HG03039 (cell line): ENCODE data around the gene CFLAR.
"Not testable (repeated sequence)": the region's sequence is repeated elsewhere in the genome, so short reads cannot be mapped to it uniquely, and the experiment has no call there.

Experiments
- ATAC-seq: cut with Tn5 transposase; IDR thresholded peaks from one replicate; pipeline ENCODE4 v1.9.1; 2021; ENCODE audit warnings: mild to moderate bottlenecking, moderate library complexity; ENCODE audit not compliant: unreplicated experiment

CFLAR gene

DNA sequence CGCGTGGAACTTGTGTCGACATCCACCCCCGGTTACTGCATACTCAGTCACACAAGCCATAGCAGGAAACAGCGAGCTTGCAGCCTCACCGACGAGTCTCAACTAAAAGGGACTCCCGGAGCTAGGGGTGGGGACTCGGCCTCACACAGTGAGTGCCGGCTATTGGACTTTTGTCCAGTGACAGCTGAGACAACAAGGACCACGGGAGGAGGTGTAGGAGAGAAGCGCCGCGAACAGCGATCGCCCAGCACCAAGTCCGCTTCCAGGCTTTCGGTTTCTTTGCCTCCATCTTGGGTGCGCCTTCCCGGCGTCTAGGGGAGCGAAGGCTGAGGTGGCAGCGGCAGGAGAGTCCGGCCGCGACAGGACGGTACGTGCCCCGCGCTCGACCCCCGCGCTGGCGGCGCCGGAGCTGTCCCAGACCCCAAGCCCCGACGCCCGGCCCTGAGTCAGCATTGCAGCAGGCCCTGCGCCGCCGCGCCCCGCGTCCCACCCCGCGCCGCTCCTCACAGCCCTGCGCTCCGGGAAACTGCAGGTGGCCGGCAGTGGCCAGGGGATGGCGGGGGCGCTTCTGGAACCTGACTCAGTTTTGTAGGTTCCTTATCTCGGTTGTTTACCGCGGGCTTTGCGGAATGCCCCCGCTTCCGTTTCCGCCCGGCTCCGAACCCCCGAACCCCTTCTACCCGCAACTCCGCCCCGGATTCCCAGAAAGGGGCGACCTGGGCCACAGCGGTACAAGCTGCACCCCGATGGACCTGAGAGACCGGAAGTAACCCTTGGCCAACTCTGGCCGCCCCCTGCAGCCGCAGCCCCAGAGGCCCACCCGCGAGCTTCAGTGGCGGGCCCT is at the start of gene CFLAR:
Gene CFLAR (plus strand): TSS at position 50 of the 844 bp plus-strand sequence. CDS start 13,702 bp downstream, outside the sequence.
- ATAC-seq, result peak; percentile 28

DNA sequence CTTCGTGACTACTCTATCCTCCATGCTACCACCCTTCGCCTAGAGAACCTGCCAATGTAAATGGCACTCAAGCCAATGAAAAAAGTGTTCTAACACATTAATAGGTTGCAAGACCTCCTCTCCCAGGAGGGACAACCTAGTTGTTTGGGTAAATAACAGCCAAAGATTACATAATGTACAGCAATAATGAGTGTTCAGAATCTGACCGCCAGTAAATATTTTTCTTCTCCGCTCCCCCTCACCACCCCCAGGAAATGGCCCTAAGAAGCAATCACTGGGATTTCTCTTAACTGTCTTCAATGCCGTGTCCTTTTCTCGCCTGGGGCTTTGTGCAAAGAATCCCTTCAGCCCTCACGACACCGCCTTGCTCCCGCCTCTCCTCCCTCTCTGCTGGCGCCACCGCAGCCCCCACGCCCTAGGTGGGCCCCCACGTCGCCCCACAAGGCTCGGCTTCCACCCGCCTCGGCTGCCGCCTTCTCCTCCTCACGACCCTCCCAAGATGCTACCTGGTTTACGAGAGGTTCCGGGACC is 45.0 kb upstream of the CFLAR start:
- peak; percentile 23 for ATAC-seq

DNA sequence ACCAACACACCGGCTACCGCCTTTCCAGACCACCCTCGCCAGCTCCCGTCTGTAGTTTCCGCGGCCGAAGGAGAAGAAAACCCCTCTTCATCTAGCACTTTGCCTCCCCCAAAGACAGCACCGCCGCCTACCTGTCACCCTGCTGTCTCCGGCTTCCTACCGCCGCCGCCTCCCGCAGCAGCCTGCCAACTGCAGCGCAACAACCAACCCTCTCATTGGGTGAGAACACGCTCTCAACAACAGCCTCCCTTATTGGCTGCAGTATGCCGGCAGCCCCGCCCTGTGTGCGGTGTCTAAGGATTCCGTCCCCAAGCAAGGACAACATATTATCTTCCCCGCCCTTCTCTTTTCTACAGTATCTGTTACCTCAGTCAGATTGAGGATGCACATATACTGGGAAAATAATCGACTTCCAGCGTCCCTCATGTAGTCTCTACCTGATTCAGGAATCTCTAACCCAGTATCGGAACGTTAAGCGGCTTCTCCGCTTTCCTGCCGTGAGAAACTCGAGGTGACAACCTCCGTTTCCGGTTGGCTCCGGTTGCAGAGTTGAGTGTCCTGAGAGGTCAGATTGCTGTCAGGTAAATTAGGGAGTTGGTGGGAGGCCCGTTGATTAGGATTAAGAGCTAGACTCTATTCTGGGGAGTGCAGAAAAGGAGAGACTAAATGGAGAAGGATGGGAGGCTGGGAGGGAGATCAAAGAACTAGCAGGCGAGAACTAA is 44.3 kb upstream of the CFLAR start, which contains the start of the genes HYCC2 and NDUFB3:
Gene HYCC2 (minus strand): TSS at position 193 of the 722 bp plus-strand sequence. CDS start 47,662 bp downstream, outside the sequence.
Gene NDUFB3 (plus strand): TSS at position 523 of the 722 bp plus-strand sequence. CDS start 6,882 bp downstream, outside the sequence.
- peak; percentile 97 for ATAC-seq

DNA sequence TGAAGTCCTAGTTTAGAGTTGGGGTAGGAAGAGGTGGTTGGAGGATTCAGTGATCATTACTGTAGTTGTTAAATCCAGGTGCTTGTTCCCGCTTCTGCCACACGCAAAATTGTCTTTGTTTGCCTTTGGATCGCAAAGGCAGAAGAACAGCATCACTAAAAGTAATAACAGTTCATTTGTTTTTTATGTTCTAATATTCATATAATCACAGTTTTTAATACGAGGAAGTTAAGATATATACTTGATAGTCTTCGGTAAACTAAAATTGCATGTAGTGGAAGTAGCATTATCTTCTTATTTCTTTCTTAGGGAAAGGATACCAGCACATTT is 43.8 kb upstream of the CFLAR start:
- no peak for ATAC-seq

DNA sequence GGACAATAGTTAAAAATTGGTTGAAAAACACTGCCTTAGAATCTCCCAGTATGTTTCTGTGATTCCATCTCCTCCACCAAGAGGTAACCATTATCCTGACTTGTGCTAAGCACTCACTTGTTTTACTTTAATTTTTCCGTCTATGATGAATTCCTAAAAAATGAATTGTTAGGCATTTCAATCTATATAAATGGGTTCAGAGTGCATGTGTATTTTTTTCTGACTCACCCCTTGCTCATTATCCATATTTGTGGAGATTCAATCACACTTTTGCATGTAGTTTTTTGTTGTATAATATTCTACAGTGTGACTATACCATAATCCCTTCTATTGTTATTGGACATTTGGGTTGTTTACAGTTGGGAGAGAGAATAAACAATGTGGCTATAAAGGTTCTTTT is 42.9 kb upstream of the CFLAR start:
- ATAC-seq, result no peak

DNA sequence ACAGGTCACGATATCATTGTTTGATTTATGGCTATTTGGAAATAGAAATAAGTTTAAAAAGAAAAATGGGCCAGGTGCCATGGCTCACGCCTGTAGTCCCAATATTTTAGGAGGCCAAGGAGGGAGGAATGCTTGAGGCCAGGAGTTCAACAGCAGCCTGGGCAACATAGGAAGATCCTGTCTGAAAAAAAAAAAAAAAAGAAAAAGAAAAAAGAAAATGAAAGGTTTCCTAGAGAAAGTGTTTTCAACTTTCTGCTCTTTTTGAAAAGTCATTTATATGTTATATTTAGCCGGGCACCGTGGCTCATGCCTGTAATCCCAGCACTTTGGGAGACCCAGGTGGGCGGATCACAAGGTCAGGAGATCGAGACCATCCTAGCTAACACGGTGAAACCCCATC is 41.0 kb upstream of the CFLAR start:
- no peak for ATAC-seq

DNA sequence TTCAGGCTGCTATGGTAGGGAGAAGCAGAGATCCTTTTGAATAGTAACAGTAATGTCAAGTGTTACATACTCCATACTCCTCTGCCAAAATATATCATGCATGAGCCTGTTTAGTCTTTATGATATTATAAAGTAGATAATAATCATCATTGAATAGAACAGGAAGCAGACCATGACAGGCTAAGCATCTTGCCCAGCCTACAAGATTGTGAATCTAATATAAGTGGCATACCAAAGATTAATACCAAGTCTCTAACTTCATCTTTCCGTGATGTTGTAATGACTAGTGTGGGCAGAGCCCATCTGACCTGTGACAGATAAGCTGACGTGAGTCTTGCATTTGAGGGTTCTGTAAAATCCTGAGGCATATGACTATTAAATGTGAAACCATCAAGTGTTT is 31.1 kb upstream of the CFLAR start:
- no peak for ATAC-seq

DNA sequence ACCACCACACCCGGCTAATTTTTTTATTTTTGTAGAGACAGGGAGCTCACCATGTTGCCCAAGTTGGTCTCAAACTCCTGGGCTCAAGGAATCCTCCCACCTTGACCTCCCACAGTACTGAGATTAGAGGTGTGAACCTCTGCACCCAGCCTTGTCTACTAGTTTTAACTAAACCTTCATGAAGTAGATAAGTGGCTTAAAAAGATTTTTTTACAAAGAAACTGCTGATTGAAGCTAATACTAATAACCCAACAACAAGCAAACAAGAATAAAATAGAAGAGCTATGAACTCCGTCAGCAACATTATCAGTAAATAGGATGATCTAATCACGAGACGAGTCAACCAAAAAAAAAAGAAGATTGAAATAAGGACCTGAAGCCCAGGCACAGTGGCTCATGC is 25.4 kb upstream of the CFLAR start:
- ATAC-seq, result no peak

DNA sequence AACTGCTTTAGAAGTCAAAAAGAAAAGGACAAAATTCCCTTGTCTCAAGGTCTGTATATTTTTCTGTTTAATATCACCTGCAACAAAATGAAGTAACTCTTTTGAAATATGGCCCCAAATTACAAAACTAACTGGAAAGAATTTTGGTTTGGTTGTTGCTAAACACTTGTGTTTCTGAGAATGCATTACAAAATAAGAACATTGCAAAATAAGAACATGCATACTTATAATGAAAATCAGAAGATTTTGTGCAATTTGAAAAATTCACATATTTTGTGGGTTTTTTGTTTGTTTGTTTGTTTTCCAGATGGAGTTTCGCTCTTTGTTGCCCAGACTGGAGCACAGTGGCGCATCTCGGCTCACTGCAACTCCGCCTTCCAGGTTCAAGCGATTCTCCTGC is 22.4 kb upstream of the CFLAR start:
- no peak for ATAC-seq

DNA sequence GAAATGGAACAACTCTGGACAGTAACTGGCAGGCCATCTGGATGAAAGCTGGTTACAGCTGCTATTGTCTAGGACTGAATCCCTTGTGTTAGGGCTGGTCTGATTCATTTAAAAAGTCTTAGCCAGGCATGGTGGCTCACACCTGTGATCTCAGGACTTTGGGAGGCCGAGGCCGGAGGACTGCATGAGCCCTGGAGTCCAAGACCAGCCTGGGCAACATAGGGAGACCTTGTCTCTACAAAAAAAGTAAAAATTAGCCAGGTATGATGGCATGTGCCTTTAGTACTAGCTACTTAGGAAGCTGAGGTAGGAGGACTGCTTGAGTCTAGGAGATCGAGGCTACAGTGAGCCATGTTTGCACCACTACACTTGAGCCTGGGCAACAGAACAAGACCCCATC is 15.5 kb upstream of the CFLAR start:
- ATAC-seq, result no peak

DNA sequence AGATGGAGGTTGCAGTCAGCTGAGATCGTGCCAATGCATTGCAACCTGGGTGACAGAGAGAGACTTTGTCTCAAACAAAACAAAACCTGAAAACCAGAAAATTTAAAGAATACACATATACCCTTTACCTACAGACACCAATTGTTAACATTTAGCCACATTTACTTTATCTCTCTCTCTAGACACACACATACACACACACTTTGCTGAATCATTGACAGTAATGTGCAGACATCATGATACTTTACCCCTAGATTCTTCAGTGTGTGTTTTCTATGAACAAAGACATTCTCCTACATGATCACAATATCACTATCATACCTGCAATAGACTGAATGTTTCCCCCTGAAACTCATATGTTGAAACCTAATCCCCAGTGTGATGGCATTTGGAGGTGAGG is 10.2 kb upstream of the CFLAR start:
- no peak for ATAC-seq

DNA sequence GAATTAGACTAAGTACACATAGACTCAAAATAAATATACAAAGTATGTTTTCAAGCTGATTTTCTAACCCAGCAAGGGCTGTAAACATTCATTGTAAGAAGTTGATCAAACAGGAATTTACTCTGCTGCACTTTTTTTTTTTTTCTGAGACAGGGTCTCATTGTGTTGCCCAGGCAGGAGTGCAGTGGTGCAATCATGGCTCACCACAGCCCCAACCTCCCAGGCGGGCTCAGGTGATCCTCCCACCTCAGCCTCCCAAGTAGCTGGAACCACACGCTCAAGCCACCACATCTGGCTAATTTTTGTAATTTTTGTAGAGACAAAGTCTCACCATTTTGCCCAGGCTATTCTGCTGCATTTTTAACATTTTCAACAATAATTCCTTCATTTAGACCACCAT is 8.3 kb upstream of the CFLAR start:
- no peak for ATAC-seq

DNA sequence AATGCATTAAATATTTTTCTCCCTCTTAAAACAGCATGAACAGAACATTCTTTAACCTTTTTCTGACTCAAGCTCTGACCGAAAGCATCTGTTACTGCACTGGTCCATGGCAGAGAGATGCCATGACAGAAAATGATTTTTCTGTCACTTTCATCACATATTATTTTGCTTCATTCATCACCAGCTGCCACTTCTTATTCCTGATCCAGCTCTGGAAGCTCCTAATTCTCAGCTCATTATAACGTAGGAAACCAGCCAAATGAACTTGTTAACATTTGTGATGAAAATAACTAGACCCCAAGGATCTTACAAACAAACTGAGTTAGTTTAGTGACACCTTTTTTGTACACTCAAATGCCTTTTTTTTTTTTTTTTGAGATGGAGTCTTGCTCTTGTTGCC is 7.6 kb upstream of the CFLAR start:
- no peak for ATAC-seq

DNA sequence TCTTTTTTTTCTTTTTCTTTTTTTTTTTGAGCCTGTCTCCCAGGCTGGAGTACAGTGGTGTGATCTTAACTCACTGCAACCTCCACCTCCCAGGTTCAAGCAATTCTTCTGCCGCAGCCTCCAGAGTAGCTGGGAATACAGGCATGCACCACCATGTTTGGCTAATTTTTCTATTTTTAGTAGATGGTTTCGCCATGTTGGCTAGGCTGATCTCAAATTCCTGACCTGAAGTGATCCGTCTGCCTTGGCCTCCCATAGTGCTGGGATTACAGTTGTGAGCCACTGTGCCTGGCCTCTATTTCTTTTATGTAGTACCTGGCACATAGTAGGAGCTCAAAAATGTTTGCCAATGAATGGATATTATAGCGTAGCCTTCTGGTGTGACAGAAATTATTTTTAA is 6.8 kb upstream of the CFLAR start:
- no peak for ATAC-seq

DNA sequence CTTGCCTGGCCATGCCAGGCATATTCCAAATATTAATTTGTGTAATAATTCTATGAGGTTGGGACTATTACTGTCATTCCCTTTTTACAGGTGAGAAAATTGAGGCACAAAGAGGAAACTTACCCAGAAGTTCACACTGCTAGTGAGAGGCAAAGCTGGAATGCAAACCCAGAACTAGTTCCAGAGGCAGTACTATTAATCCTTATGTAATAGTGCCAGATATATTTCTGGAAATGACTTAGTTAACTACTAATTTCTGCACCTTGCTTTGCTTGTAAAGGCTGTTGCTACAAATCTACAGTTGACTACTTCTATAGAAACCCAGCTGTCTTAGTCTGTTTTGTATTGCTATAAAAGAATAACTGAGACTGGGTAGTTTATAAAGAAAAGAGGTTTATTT is 5.3 kb upstream of the CFLAR start:
- no peak for ATAC-seq

DNA sequence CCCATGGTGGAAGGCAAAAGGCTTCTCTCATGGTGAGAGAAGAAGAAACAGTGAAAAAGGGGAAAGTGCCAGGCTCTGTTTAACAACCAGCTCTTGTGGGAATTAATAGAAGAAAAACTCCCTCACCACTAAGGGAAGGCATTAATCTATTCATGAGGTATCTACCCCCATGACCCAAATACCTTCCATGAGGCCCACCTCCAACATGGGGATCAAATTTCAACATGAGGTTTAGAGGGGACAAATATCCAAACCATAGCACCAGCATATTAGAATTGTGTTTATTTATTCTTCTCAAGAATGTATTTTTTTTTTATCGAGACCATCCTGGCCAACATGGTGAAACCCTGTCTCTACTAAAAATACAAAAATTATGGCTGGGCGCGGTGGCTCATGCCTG is 4.9 kb upstream of the CFLAR start:
- ATAC-seq, result no peak

DNA sequence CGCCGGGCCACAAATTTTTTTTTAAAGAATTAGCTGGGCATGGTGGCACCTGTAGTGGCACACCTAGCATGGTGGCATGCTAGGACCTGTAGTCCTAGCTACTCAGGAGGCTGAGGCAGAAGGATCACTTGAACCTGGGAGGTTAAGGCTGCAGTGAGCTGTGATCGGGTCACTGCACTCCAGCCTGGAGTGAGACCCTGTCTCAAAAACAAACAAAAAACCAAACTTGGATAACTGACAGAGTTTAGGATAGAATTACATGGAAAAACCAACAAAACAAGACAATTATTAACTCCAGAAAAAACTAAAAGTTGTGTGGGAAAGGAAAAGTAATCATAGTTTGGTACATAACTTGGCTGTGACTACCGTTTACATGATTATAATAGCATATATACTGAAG is 1.6 kb upstream of the CFLAR start:
- no peak for ATAC-seq

DNA sequence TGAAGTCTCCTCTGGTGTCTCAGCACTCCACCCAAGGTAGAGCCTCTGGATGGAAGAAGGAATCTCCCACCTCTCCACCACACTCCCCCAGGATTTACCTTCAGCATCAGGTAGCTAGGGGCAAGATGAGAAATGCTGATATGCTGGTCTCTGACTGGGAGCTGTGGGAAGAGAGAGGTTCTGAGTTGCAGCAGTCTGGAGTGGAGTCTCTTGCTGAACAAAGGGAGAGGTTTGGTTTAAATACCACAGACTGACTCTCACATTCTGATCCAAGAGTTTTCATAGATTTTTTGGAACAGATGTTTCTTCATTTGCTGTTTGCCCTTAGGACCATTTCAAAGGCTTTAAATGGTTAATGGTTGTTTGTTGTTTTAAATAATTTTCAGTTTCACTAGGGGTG is 1.1 kb upstream of the CFLAR start:
- no peak for ATAC-seq

DNA sequence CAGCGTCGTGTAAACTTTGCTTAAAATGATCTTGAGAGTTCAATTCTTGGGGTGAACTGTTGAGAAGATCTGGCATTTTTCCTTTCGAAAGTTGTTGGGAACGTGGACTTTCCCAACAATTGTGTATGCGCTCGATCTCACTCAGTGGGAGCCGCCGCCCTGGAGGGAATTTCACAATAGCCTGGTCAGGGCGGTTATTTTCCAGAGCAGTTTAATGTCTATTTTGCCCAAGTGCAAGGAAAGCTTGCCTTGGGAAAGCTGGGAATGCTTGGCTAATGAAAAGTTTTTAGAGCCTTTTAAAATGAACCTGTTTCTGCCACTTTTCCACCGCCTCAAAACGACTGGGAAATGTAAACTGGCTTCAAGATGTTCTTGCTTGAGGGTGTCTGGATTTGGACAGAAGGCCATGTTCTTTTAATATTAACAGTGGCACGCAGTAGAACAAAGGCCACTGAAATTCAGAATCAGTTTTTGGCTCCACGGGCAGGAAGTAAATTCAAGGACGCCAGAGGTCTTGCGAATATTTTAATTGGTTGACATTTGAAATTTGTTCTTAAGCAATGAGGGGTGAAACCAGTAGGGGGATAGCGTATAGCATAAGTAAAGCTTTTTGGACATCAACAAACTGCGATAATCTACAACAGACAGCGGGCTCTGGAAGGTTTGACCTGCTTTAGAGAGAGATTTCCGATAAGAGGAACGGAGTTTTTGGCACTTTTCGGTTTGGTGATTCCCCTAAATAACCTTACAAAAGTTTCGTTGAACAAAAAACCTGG is 1.2 kb downstream of the CFLAR start:
- ATAC-seq, result no peak

DNA sequence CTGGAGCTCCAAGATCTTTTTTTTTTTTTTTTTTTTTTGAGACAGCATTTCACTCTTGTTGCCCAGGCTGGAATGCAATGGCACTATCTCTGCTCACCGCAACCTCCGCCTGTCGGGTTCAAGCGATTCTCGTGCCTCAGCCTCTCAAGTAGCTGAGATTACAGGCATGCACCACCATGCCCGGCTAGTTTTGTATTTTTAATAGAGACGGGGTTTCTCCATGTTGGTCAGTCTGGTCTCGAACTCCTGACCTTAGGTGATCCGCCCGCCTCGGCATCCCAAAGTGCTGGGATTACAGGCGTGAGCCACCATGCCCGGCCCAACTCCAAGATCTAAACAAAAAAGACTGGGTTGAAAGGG is 1.8 kb downstream of the CFLAR start:
- ATAC-seq, result not testable (repeated sequence)
